NCI-H510A treated with DMSO at 0.1 percent for 48 hours (cell line): ENCODE data around the gene CBX6.

Source experiments
- DNase-seq: peaks from one replicate; lab custom pipeline; 2025; lab: John Stamatoyannopoulos, UW

CBX6 gene

DNA sequence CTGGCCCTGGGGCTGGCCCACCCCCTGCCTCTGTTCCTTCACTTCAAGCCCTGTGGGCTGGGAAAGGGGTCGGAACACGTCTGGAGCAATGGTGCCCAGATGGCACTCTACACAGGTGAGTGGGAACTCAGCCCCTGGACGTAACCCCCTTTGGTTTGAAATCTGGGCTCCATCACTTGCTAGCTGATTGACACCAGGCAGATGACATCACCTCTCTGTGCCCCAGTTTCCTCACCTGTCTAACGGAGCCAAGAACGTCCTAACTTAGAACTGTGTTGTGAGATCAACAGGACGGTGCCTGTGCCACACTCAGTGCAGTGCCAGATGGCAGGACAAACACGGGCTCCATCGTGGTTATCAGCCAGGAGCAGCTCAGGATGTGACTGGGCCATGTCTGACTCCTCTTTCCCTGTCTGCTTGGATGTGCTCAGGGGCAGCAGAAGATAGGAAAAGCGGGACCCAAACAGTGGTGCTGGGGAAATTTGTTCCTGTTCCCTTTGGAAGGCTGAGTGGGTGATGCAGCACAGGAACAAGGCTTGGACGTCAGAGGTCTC lies 52.6 kb downstream of the CBX6 start:
- no peak for DNase-seq

DNA sequence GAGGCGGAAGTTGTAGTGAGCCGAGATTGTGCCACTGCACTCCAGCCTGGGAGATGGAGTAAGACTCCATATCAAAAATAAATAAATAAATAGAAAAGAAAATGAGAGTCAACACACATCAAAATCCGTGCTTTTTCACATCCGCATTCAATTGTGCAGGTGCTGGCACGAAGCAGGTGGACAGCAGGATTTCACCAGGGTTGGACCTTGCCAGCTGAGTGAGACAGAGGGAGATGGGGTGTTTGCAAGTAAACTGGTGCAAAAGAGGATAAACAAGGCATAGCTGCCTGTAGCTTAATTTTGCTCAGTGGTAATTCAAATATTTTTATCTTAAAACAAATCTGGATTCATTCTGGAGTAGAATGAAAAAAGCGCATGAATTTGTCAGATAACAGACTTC lies 54.8 kb downstream of the CBX6 start:
- no peak for DNase-seq

DNA sequence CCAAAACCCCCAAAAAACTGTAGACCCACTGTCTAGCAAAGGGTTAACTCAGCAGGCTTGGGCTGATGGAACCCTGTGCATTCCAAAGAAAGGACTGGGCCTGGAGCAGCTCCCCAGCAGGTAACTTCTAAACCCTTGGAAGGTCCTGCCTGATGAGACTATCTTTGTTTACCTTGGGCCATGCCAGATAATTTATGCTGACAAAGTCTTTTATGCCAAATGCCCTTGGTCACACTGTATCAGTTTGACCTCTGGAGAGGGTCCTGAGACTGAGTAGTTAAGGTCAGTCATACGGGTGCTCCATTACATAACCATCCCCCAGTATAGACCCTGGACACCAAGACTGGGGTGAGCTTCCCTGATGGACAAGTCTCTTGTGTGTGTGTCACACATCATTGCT lies 56.2 kb downstream of the CBX6 start:
- DNase-seq: no peak
